ENCODE data around the gene CCDC85C.

DNA sequence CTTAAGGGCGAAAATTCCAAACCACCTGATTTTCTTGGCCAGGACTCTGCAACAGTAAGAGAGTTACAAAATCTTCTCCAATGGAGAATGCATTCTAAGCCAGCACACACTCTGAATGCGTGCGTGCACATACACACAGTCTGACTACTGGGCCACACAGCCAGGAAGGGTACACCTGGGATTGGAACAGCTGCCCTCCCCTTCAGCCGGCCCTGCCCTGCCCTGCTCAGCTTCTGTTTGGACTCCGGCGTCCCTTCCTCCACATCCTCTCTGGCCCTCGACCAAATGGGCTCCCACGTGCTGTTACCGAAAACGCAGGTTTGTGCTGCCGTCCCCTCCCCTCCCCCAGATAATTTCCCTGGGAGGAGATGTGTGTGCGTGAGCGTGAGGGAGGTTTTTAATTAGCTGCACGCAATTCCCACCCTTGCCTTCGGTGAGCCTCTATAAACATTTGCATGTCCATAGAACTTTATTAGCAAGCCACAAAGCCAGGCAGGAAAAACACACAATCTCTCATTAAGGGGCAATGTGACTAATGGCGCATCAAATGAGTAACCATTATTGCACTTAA, 79.8 kb downstream of the CCDC85C start:
- TF ChIP-seq POLR2A (IDR thresholded peaks at IDR 0.05; ENCODE audit: borderline replicate concordance, extremely low read depth, insufficient read depth, insufficient read length) (no peak), TCF7L2 (IDR thresholded peaks at IDR 0.05; ENCODE audit: borderline replicate concordance, extremely low read depth, insufficient read depth, insufficient read length) (no peak), EGR1 (IDR thresholded peaks at IDR 0.05; ENCODE audit: low read depth) (no peak), EZH2 (IDR thresholded peaks at IDR 0.05) (no peak), POLR2AphosphoS5 (IDR thresholded peaks at IDR 0.05; ENCODE audit: low read depth, low read length) (no peak), CEBPB (IDR thresholded peaks at IDR 0.05; ENCODE audit: low read depth) (no peak), SP1 (IDR thresholded peaks at IDR 0.05; ENCODE audit: low read depth) (no peak), EZH2phosphoT487 (IDR thresholded peaks at IDR 0.05; ENCODE audit: borderline replicate concordance) (no peak), ZFX (IDR thresholded peaks at IDR 0.05) (no peak)
- TF ChIP-seq, protein P1, sequence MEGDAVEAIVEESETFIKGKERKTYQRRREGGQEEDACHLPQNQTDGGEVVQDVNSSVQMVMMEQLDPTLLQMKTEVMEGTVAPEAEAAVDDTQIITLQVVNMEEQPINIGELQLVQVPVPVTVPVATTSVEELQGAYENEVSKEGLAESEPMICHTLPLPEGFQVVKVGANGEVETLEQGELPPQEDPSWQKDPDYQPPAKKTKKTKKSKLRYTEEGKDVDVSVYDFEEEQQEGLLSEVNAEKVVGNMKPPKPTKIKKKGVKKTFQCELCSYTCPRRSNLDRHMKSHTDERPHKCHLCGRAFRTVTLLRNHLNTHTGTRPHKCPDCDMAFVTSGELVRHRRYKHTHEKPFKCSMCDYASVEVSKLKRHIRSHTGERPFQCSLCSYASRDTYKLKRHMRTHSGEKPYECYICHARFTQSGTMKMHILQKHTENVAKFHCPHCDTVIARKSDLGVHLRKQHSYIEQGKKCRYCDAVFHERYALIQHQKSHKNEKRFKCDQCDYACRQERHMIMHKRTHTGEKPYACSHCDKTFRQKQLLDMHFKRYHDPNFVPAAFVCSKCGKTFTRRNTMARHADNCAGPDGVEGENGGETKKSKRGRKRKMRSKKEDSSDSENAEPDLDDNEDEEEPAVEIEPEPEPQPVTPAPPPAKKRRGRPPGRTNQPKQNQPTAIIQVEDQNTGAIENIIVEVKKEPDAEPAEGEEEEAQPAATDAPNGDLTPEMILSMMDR (IDR thresholded peaks at IDR 0.05 in 2 of 3, conservative IDR thresholded peaks at IDR 0.05 in 1 of 3; ENCODE audit: borderline replicate concordance in 1 of 3, insufficient read depth in 1 of 3, low read depth in 2 of 3, low read length in 2 of 3) = no peak
- TF ChIP-seq, protein P2, sequence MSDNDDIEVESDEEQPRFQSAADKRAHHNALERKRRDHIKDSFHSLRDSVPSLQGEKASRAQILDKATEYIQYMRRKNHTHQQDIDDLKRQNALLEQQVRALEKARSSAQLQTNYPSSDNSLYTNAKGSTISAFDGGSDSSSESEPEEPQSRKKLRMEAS (IDR thresholded peaks at IDR 0.05) = no peak
- TF ChIP-seq, protein P3, sequence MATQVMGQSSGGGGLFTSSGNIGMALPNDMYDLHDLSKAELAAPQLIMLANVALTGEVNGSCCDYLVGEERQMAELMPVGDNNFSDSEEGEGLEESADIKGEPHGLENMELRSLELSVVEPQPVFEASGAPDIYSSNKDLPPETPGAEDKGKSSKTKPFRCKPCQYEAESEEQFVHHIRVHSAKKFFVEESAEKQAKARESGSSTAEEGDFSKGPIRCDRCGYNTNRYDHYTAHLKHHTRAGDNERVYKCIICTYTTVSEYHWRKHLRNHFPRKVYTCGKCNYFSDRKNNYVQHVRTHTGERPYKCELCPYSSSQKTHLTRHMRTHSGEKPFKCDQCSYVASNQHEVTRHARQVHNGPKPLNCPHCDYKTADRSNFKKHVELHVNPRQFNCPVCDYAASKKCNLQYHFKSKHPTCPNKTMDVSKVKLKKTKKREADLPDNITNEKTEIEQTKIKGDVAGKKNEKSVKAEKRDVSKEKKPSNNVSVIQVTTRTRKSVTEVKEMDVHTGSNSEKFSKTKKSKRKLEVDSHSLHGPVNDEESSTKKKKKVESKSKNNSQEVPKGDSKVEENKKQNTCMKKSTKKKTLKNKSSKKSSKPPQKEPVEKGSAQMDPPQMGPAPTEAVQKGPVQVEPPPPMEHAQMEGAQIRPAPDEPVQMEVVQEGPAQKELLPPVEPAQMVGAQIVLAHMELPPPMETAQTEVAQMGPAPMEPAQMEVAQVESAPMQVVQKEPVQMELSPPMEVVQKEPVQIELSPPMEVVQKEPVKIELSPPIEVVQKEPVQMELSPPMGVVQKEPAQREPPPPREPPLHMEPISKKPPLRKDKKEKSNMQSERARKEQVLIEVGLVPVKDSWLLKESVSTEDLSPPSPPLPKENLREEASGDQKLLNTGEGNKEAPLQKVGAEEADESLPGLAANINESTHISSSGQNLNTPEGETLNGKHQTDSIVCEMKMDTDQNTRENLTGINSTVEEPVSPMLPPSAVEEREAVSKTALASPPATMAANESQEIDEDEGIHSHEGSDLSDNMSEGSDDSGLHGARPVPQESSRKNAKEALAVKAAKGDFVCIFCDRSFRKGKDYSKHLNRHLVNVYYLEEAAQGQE (IDR thresholded peaks at IDR 0.05; ENCODE audit: low read depth) = no peak

All from HCT116 (cell line).